Activated CD4-positive, alpha-beta memory T cell treated with anti-CD3 and anti-CD28 coated beads for 36 hours (primary cell): Measurements from ENCODE around the gene CCNI2. TPM values are rescaled to one million over a fixed set of nuclear protein-coding genes. Genes with fewer than 3 reads are reported as not detected.
"Not testable (repeated sequence)": the region's sequence is repeated elsewhere in the genome, so short reads cannot be mapped to it uniquely, and the experiment has no call there.

ENCODE experiments used
- CTCF ChIA-PET: fragments of 350-600 bp; sonication (Branson Sonifier 250); formaldehyde crosslinking; loops from one replicate; lab custom pipeline; 2021; ENCODE audit warnings: antibody characterized with exemption, inconsistent platforms; lab: Charles Lee
- POLR2A ChIA-PET: fragments of 350-600 bp; sonication (Branson Sonifier 250); formaldehyde crosslinking; loops from one replicate; lab custom pipeline; 2021; ENCODE audit warnings: antibody characterized with exemption; lab: Charles Lee
- DNase-seq: peaks from one replicate; pipeline ENCODE4 v3.0.0-alpha.2; 2020
- H3K27ac Mint-ChIP-seq: one replicate; pipeline ENCODE4 v1.8.0; 2021; ENCODE audit warnings: mixed read lengths
- H3K27me3 Mint-ChIP-seq: one replicate; pipeline ENCODE4 v1.8.0; 2021; ENCODE audit warnings: mixed read lengths
- H3K36me3 Mint-ChIP-seq: one replicate; pipeline ENCODE4 v1.8.0; 2021; ENCODE audit warnings: mixed read lengths
- H3K4me1 Mint-ChIP-seq: one replicate; pipeline ENCODE4 v1.8.0; 2021; ENCODE audit warnings: low read depth, mixed read lengths
- H3K4me3 Mint-ChIP-seq: one replicate; pipeline ENCODE4 v1.8.0; 2021; ENCODE audit warnings: mild to moderate bottlenecking, mixed read lengths
- H3K9me3 Mint-ChIP-seq: one replicate; pipeline ENCODE4 v1.8.0; 2021; ENCODE audit warnings: mixed read lengths
- intact Hi-C: fragments of 100-400 bp; cut with micrococcal nuclease; formaldehyde crosslinking; loops from one replicate; pipeline ENCODE4 v1.15.1; 2023
- total RNA-seq, 2 experiments: library from RNA; stranded (reverse); gene quantifications; one replicate each; pipeline ENCODE4 v1.2.3, GENCODE V29; 2021

CCNI2 gene
- total RNA-seq, 2 experiments from 2014 or later: 2.7 to 4.2 TPM

GRCh38 chr5:132785864-132786263 lies 38.6 kb downstream of the CCNI2 start:
- H3K9me3 Mint-ChIP-seq: no peaks in the 10 kb centered on the region
- no peak for DNase-seq
- intact Hi-C loops: no loop called here
- no peak overlapping the region for H3K27ac Mint-ChIP-seq
- H3K4me3 Mint-ChIP-seq: no peak overlapping the region
- ChIA-PET POLR2A (no interaction called here), CTCF (interaction anchor here (2.3 kb wide), 1 partner anchor 34 kb away, joined by 9 read pairs; no protein-coding TSS in a partner anchor)
- no peaks in the 10 kb centered on the region for H3K36me3 Mint-ChIP-seq
- peaks cover 12% of the 10 kb centered on the region for H3K27me3 Mint-ChIP-seq
- no peaks in the 10 kb centered on the region for H3K4me1 Mint-ChIP-seq

DNA sequence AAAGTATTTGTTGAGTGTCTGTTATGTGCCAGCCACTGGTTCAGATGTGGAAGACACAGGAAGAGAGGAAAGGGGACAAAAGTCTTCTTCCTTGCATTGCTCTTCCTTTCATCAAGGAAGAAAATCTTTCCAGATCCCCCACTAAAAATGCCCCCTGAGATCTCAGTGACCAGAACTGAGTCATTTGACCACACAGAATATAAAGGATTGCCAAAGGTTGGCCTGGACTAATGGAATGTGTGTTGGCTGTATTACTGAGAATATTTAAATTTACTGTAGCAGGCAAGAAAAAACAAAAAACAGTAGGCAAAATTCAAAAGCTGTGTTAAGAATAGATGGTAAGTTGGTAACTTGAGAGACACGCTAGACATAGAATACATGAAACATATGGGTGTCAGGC lies 39.9 kb downstream of the CCNI2 start:
- ChIA-PET POLR2A (no interaction called here), CTCF (no interaction called here)
- H3K4me3 Mint-ChIP-seq: no peak overlapping the region
- H3K4me1 Mint-ChIP-seq: no peaks in the 10 kb centered on the region
- DNase-seq: no peak
- H3K27ac Mint-ChIP-seq: no peak overlapping the region
- H3K27me3 Mint-ChIP-seq: peaks cover 9% of the 10 kb centered on the region
- H3K36me3 Mint-ChIP-seq: no peaks in the 10 kb centered on the region
- intact Hi-C loops: no loop called here
- no peaks in the 10 kb centered on the region for H3K9me3 Mint-ChIP-seq

DNA sequence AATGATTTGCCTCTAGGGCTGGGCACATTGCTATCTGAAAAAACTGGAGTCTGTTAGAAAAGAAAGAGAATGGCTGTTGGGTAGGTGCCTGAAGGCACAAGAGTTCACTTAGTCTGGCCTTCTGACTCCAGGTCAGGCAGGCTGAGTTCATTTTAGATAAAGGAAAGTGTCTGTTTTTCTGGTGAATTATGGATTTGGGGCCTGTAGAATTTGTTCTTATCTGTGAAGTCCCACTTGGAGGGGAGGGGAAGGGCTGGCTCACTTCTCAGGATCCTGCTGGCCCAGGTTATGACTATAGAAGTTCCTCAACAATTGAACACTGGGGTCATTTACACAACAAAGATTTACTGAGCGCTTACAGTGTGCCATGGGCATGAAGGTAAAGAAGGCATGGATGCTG lies 41.3 kb downstream of the CCNI2 start:
- no peak overlapping the region for H3K4me3 Mint-ChIP-seq
- POLR2A ChIA-PET: no interaction called here
- no peak overlapping the region for H3K27ac Mint-ChIP-seq
- CTCF ChIA-PET: no interaction called here
- peaks cover 12% of the 10 kb centered on the region for H3K27me3 Mint-ChIP-seq
- DNase-seq: no peak
- no peaks in the 10 kb centered on the region for H3K36me3 Mint-ChIP-seq
- intact Hi-C loops: no loop called here
- H3K4me1 Mint-ChIP-seq: no peaks in the 10 kb centered on the region
- H3K9me3 Mint-ChIP-seq: no peaks in the 10 kb centered on the region

GRCh38 chr5:132788990-132789886 lies 42.0 kb downstream of the CCNI2 start:
- CTCF ChIA-PET: no interaction called here
- Mint-ChIP-seq H3K27ac (no peak overlapping the region), H3K4me1 (no peaks in the 10 kb centered on the region), H3K36me3 (no peaks in the 10 kb centered on the region), H3K27me3 (peaks cover 13% of the 10 kb centered on the region), H3K9me3 (no peaks in the 10 kb centered on the region), H3K4me3 (no peak overlapping the region)
- intact Hi-C loops: no loop called here
- no peak for DNase-seq
- POLR2A ChIA-PET: no interaction called here

DNA sequence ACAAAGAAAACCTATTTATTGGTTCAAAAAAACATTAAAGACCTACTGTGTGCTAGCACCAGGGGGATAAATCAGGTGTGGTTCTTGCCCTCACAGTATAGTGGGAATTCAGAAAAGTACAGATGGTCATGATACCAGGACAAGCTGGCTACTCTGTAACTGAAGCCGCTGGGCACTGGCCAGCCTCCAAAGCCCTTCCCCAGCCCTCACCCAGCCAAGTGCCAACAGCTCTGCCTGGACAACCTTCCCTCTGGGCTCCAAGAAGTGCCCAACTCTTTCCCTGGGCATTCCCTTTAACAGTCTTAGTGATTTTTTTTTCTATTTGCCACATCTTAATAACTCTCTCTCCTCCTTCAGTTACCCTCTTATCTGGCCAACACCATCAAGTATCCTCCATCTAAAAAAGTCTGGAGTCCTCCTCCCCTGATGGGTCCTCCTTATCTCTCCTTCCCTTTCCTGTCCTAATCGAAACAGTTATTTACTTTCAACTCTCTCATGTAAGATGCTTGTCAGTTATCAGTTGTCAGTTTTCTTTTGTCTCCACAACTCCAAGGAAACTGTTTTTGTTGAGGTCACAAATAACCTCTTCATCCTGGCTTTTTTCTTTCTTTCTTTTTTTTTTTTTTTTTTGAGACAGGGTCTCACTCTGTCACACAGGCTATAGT lies 43.1 kb downstream of the CCNI2 start:
- CTCF ChIA-PET: interaction anchor here (0.7 kb wide), 1 partner anchor 72 kb away, joined by 4 read pairs; no protein-coding TSS in a partner anchor
- no peaks in the 10 kb centered on the region for H3K9me3 Mint-ChIP-seq

GRCh38 chr5:132791026-132791425 lies 43.8 kb downstream of the CCNI2 start:
- no peaks in the 10 kb centered on the region for H3K9me3 Mint-ChIP-seq
- no peak overlapping the region for H3K4me3 Mint-ChIP-seq
- no peaks in the 10 kb centered on the region for H3K36me3 Mint-ChIP-seq
- intact Hi-C loops: no loop called here
- H3K4me1 Mint-ChIP-seq: no peaks in the 10 kb centered on the region
- H3K27ac Mint-ChIP-seq: no peak overlapping the region
- DNase-seq: no peak
- peaks cover 10% of the 10 kb centered on the region for H3K27me3 Mint-ChIP-seq
- POLR2A ChIA-PET: no interaction called here
- CTCF ChIA-PET: interaction anchor here (1.2 kb wide), 1 partner anchor 29 kb away, joined by 4 read pairs; no protein-coding TSS in a partner anchor

More for the DNA sequence above, 43.1 kb downstream of the CCNI2 start:
- POLR2A ChIA-PET: no interaction called here
- Mint-ChIP-seq H3K27ac (no peak overlapping the region), H3K36me3 (no peaks in the 10 kb centered on the region), H3K27me3 (peaks cover 10% of the 10 kb centered on the region), H3K4me3 (no peak overlapping the region), H3K4me1 (no peaks in the 10 kb centered on the region)
- no peak for DNase-seq
- intact Hi-C loops: no loop called here

DNA sequence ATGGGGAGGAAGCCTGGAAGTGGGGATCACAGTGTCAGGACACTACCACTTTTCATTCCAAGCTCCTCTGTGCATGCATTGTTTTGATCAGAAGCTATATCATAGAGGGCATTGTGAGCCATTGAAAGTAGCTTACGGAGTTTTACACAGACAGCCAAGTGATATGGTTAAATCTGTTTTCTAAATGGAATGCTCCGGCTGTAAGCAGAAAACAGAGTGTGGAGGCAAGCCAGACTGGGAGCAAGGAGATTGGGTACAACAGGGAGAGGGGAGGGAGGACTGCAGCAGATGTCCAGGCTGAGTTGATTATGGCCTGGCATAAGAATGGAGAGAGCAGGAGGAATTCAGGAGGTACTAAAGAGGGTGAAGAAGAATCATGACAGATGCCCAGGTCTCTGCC lies 50.4 kb downstream of the CCNI2 start:
- no peaks in the 10 kb centered on the region for H3K4me1 Mint-ChIP-seq
- POLR2A ChIA-PET: no interaction called here
- no peak for DNase-seq
- no peaks in the 10 kb centered on the region for H3K36me3 Mint-ChIP-seq
- intact Hi-C loops: no loop called here
- no peak overlapping the region for H3K4me3 Mint-ChIP-seq
- peaks cover 19% of the 10 kb centered on the region for H3K27me3 Mint-ChIP-seq
- no peaks in the 10 kb centered on the region for H3K9me3 Mint-ChIP-seq
- CTCF ChIA-PET: interaction anchor here (1.3 to 3.6 kb wide), 3 partner anchors 10 to 51 kb away, joined by 3 to 12 read pairs (median 3); no protein-coding TSS in a partner anchor
- H3K27ac Mint-ChIP-seq: no peak overlapping the region

DNA sequence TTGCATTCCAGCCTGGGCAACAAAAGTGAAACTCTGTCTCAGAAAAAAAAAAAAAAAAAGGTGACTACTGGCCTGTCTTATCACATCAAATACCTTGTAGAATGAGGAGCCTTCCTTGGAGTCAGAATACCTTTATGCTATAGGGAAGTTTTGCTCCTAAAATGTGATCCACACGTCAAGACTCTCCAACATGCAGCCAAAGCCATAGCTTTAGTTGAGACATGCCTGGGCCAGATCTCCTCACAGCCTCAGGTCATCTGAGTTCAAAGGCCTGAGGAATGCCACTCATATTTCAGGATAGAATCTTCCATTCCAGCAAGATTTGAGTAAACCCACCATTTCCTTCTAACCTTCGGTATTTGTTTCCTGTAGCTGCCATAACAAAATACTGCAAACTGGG lies 52.2 kb downstream of the CCNI2 start:
- DNase-seq: no peak
- intact Hi-C loops: no loop called here
- ChIA-PET CTCF (interaction anchor here (0.8 to 3.6 kb wide), 2 partner anchors 21 to 52 kb away, joined by 3 to 12 read pairs; partner anchors contain the start of gene CCNI2), POLR2A (no interaction called here)
- Mint-ChIP-seq H3K4me1 (no peaks in the 10 kb centered on the region), H3K27me3 (peaks cover 30% of the 10 kb centered on the region), H3K27ac (no peak overlapping the region), H3K4me3 (no peak overlapping the region), H3K9me3 (no peaks in the 10 kb centered on the region), H3K36me3 (no peaks in the 10 kb centered on the region)

DNA sequence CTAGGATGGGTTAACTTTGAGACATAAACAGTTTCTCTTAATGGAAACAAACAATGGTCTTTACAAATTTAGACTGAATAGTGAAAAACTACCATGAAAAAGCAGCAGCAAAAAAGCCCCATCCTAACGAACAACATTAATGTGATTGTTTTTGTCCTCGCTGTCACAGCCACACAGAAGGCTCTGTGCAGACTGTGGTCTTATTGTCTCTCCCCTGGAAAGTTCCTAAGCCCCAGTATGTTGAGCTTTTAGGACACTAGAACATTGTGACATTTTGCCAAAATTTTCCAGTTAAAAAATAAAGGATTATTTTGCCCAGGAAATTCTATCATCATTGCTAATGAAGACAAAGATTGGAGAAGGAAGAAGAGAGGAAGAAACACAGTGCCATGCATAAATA lies 53.3 kb downstream of the CCNI2 start:
- no peak overlapping the region for H3K4me3 Mint-ChIP-seq
- intact Hi-C loops: no loop called here
- CTCF ChIA-PET: interaction anchor here (0.8 to 3.6 kb wide), 5 partner anchors 17 to 292 kb away, joined by 3 to 12 read pairs (median 11); no protein-coding TSS in a partner anchor
- no peaks in the 10 kb centered on the region for H3K9me3 Mint-ChIP-seq
- peaks cover 36% of the 10 kb centered on the region for H3K27me3 Mint-ChIP-seq
- POLR2A ChIA-PET: interaction anchor here (0.5 kb wide), 1 partner anchor 49 kb away, joined by 3 read pairs; no protein-coding TSS in a partner anchor
- no peak for DNase-seq
- no peaks in the 10 kb centered on the region for H3K36me3 Mint-ChIP-seq
- no peaks in the 10 kb centered on the region for H3K4me1 Mint-ChIP-seq
- no peak overlapping the region for H3K27ac Mint-ChIP-seq

DNA sequence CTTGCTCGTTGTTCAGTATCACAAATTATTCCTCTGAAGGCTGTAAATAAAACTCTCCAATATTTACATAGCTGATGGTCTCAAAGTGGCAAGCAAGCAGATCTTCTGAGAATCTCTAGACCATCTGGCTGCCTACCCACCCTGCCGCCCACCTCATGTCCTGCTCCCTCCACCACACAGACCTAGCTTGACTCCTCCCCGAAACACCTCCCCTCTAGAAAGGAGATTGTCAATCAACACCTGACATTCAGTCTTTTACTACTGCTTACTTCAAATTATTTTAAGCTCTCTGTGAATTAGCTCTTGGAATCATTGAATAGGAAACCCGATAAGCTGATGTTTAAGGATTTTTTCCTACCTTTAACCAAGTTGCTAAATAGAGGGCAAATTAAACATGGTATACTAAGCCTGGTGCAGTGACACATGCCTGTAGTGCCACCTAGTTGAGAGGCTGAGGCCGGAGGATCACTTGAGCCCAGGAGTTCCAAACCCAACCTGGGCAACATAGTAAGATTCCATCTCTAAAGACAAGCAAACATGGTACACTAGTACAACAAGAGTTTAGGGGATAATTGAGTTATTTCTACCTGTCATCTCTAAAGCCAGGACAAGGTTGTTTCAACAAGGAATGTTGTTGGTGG lies 54.9 kb downstream of the CCNI2 start:
- H3K4me1 Mint-ChIP-seq: no peaks in the 10 kb centered on the region
- POLR2A ChIA-PET: no interaction called here
- H3K36me3 Mint-ChIP-seq: no peaks in the 10 kb centered on the region
- no peak overlapping the region for H3K4me3 Mint-ChIP-seq
- H3K27ac Mint-ChIP-seq: no peak overlapping the region
- CTCF ChIA-PET: interaction anchor here (0.6 to 3.0 kb wide), 4 partner anchors 18 to 396 kb away, joined by 3 to 12 read pairs (median 7); no protein-coding TSS in a partner anchor
- no peak for DNase-seq
- no peaks in the 10 kb centered on the region for H3K9me3 Mint-ChIP-seq
- intact Hi-C loops: no loop called here
- H3K27me3 Mint-ChIP-seq: peaks cover 38% of the 10 kb centered on the region

DNA sequence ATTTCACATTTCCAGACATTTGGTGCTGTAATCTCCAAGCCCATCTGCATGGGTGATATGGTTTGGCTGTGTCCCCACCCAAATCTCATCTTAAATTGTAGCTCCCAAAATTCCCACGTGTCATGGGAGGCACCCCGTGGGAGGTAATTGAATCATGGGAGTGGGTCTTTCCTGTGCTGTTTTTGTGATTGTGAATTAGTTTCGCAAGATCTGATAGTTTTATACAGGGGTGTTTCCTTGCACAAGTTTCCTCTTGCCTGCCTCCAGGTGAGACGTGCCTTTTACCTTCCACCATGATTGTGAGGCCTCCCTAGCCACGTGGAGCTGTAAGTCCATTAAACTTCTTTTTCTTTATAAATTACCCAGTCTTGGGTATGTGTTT lies 55.5 kb downstream of the CCNI2 start:
- peaks cover 38% of the 10 kb centered on the region for H3K27me3 Mint-ChIP-seq
- DNase-seq, H3K4me1 Mint-ChIP-seq, POLR2A ChIA-PET, H3K4me3 Mint-ChIP-seq, H3K36me3 Mint-ChIP-seq, H3K9me3 Mint-ChIP-seq, H3K27ac Mint-ChIP-seq, intact Hi-C loops: not testable (repeated sequence)
- CTCF ChIA-PET: interaction anchor here (2.3 to 3.0 kb wide), 2 partner anchors 17 to 276 kb away, joined by 11 to 12 read pairs; no protein-coding TSS in a partner anchor
